GM18873 (cell line): ENCODE results near the gene PNMT.
"Not testable (repeated sequence)": the region's sequence is repeated elsewhere in the genome, so short reads cannot be mapped to it uniquely, and the experiment has no call there.

Experiments
- ATAC-seq: cut with Tn5 transposase; IDR thresholded peaks from one replicate; pipeline ENCODE4 v1.9.1; 2021; ENCODE audit warnings: mild to moderate bottlenecking, moderate library complexity, moderate number of reproducible peaks; ENCODE audit not compliant: unreplicated experiment, low FRiP score

Gene PNMT

DNA sequence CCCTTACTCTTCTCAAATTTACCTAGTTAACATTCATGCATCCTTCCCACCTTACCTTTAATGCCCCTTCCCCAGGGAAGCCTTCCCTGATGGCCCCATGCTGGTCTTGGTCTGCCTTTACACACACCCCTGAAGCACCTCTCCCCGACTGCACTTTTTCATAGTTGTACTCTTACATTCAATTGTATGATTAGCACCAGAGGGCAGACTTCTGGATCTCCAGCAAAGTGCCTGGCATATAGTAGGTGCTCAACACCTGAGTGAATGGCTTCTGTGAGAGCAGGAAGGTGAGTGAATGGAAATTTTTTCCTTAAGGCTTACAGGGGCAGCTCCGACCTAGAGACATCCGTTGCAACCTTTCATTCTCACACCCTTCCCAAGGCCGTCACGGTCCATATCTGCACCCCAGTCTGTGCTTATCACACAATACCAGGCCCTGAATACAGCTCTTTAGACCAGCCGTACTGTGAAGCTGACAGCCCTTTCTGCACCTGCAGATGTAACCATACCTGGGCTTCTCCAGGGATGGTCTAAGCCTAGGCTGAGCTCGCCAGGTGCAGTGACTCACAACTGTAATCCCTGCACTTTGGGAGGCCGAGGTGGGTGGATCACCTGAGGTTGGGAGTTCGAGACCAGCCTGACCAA is 15.2 kb downstream of the PNMT start:
- no peak for ATAC-seq

DNA sequence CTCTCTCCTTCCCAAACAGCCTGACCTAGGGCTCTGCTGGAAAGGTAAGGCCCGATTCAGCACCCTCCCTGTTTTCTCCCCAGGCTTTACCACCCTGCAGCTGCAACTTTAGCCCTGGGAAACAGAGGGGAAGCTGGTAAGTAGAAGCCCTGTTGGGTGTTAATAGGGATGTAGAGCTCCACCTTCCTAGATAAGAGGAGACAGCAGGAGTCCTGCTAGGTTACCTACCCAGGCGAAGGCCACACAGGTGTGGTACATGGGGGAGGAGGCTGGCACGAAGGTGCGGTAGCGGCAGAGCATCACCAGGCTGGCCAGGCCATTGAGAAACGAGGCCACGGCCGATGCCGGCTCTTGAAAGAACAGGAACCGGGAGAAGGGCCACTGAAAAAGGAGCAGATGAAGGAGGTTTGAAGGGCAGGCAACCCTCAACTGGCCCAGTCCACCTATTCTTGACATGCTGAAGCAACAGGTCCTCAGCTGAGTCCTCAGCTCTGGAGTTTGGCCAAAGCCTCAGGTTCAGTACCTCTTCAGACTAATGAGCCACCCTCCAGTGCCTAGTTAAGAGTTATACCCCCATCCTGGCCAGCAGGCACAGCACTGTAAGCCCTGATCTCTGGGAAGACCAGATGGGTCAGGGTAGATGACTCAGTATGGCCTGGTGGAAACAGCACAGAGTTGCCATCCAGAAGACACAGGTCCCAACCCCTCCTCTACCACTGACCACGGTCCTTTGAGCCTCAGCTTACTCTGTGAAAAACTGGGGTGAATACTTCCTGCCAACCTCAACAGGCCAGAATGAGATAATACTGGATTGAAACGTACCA is 16.3 kb downstream of the PNMT start:
- ATAC-seq = no peak

DNA sequence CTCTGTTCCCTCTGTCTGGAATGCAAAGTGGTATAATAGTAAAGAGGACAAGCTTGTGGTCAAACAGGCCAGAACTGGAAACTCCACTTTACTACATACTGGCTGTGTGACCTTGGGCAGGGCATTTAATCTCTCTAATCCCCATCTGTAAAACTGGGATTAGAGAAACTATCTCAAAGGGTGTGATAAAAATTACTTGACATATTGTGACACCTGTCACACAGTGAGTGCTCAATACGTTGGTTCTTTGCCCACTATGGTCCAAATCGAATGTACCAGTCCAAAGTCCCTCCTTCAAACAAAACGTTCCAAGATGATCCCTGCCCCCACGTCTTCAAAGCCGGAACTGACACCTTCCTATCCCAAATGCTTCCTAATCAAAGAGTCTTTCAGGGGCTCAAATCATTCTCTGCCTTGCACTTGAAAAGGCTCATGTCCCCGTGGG is 18.9 kb downstream of the PNMT start:
- no peak for ATAC-seq

DNA sequence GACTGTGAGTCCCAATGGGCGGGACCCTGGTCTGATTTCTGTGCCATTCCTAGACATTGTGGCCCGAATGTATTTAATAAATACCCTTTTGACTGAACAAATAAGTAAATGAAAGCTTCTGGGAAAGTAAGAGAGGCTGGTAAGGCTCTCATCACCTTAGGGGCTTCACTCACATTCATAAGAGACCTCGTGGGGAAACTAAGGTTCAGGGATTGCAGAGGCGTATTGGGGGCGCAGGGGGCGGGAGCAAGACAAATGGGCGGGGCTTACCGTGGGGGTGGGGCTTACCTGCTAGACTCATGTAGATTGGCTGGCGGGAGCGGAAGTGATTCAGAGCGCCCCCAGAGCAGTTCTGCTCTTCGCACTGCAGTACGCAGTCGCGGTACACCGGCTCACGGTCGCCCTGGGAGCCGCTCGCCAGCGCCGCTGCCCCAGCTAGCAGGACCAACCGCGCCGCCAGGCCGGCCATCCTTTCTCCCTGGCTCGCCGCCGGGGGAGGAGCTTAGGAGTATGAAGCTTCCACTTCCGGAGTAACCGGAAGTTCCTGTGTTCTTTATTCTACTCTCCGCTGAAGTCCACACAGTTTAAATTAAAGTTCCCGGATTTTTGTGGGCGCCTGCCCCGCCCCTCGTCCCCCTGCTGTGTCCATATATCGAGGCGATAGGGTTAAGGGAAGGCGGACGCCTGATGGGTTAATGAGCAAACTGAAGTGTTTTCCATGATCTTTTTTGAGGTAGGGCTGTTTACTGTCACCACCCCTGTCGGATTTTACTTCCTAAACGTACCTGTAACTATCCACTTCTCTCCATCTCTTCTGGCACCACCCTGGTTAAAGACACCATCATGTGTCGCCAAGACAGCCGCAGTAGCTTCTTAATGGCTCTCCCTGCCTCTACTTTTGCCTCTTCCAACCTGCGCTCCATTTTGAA is 19.6 kb downstream of the PNMT start, which contains the start of gene PGAP3:
Gene PGAP3 (minus strand): TSS at position 512 of the 929 bp plus-strand sequence. CDS start 43 bp downstream, at position 469.
- peak; percentile 70 for ATAC-seq

DNA sequence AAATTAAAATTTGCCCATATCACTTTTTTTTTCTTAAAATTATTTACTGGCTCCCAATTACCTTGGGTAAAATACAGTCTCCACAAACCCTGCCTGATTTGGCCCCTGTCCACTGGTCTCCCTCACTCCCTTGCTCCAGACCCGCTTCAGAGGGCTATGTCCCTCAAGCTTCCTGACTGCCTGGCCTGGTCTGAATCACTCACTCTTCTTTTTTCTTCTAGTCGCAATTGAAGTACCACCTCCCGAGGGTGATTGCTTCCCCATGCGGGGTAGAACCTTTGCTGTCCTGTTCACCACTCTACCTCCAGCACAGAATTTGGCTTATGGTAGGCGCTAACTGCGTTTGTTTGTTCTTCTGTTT is 20.2 kb downstream of the PNMT start:
- ATAC-seq = no peak

DNA sequence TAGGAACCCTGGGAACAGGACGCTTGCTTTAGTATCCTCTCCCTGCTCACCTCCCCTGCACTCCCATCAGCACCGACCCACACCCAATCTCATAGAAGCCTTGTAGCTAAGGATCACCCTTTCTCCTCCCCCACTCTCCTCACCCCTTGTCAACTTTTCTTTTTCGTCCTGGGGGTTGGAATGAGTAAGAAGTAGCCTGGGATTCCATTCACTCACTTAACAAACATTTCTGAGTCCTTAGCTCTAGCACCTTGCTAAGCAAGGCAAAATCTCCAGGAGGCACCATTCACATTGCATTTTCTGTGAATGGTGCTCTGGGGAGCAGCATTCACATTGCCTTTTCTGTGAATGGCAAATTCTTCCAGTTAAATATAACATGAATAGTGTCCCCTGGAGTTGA is 20.7 kb downstream of the PNMT start:
- no peak for ATAC-seq

DNA sequence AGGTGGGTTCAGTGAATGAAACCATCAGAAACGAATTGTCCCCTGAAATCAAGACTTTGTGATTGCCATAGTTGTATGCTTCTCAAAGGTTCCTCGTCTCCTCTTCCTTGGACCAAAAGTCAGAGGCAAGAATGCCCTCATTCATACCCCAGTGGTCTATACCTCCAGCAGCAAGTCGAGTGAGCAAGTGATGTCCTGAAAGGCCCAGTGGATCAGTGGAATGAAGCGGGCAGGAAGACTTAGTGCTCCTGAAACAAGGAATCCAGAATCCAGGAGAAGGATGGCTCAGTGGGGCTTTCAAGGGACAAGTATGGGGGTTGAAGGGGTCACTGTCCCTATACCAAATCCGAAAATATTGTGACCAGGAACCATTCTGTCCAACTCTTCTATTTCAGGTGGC is 26.3 kb downstream of the PNMT start:
- ATAC-seq = no peak

DNA sequence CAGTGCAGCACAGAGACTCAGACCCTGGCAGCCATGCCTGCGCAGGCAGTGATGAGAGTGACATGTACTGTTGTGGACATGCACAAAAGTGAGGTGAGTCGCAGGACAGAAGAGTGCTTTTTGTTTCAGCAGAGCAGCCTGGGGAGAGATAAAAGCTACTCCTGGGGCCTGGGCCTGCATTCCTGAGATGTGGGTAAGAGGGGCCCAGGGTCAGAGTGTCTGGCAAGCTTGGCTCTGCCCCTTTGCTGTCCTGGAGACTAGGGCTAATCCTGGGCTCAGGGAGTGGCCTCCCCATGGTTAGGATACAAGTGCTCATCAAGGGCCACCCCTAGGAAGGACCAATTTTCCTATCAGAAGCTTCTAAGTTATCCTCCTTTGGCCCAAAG is 26.8 kb downstream of the PNMT start:
- ATAC-seq = no peak

DNA sequence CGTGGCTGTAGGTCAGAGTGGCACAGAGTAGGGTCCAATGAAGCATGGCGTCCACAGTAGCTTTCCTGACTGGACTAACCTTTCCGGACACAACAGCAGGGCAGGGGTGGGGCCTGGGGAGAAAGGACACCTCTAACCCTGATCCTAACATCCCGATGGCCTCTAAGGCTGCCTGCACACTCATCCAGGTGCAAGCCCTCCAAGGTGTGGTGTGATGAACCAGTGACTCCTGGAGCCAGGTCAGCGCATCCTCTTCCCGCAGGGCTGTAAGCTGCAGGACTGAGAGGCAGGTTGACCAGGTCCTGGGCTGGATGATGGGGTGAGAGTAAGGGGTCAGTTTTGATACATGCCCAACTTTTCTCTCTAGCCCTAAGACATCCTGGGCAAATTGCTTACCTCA is 28.5 kb downstream of the PNMT start:
- ATAC-seq = no peak

DNA sequence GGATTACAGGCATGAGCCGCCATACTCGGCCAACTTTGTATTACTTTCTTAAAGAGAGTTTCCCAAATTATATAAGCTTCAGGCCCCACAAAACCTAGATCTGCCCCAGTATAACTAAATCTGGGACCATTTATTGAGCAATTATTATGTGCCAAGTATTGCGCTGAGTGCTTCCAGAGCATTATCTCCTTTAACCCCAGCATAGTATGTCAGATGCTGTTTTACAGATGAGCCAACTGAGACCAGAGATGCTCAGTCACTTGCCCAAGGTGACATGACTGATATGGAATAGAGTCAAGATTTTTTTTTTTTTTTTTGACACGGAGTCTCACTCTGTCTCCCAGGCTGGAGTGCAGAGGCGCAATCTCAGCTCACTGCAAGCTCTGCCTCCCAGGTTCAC is 29.7 kb downstream of the PNMT start:
- no peak for ATAC-seq

DNA sequence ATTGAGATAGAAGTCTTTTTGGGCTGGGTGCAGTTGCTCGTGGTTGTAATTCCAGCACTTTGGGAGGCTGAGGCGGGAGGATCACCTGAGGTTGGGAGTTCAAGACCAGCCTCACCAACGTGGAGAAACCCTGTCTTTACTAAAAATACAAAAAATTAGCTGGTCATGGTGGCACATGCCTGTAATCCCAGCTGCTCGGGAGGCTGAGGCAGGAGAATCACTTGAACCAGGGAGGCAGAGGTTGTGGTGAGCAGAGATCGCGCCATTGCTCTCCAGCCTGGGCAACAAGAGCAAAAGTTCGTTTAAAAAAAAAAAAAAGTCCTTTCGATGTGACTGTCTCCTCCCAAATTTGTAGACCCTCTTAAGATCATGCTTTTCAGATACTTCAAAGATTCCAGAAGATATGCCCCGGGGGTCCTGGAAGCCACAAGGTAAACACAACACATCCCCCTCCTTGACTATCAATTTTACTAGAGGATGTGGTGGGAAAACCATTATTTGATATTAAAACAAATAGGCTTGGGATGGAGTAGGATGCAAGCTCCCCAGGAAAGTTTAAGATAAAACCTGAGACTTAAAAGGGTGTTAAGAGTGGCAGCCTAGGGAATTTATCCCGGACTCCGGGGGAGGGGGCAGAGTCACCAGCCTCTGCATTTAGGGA is 31.0 kb downstream of the PNMT start:
- ATAC-seq = not testable (repeated sequence)

DNA sequence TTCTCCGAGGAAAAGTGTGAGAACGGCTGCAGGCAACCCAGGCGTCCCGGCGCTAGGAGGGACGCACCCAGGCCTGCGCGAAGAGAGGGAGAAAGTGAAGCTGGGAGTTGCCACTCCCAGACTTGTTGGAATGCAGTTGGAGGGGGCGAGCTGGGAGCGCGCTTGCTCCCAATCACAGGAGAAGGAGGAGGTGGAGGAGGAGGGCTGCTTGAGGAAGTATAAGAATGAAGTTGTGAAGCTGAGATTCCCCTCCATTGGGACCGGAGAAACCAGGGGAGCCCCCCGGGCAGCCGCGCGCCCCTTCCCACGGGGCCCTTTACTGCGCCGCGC is 31.5 kb downstream of the PNMT start, which contains the start of gene ERBB2:
Gene ERBB2 (plus strand): TSS at position 247 of the 330 bp plus-strand sequence. CDS start 175 bp downstream, outside the sequence.
- no peak for ATAC-seq

DNA sequence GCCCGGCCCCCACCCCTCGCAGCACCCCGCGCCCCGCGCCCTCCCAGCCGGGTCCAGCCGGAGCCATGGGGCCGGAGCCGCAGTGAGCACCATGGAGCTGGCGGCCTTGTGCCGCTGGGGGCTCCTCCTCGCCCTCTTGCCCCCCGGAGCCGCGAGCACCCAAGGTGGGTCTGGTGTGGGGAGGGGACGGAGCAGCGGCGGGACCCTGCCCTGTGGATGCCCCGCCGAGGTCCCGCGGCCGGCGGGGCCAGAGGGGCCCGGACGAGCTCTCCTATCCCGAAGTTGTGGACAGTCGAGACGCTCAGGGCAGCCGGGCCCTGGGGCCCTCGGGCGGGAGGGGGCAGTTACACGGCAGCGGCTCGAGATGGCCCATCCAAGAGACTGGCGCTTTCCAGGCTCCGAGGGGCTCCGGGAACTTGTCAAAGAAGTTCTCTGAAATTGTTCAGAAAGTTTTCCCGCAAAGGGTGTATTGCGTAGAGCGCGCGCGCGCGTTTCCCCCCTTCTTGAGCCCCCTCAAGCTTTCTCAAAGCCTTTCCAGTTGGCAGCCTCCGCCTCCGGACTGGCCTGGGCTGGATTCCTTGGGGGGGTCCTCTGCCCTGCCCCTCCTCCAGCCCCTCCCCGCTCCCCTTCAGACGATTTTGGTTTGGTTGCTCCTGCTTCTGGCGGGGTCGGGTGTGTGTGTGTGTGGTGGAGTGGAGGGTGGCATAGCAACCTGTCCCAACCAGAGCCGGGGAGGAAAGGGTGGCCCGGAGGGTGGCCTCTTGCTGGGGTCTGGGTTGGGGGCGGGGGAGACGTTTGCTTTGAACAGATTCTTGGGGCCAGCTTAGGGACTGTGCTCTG is 32.1 kb downstream of the PNMT start:
- ATAC-seq = no peak

DNA sequence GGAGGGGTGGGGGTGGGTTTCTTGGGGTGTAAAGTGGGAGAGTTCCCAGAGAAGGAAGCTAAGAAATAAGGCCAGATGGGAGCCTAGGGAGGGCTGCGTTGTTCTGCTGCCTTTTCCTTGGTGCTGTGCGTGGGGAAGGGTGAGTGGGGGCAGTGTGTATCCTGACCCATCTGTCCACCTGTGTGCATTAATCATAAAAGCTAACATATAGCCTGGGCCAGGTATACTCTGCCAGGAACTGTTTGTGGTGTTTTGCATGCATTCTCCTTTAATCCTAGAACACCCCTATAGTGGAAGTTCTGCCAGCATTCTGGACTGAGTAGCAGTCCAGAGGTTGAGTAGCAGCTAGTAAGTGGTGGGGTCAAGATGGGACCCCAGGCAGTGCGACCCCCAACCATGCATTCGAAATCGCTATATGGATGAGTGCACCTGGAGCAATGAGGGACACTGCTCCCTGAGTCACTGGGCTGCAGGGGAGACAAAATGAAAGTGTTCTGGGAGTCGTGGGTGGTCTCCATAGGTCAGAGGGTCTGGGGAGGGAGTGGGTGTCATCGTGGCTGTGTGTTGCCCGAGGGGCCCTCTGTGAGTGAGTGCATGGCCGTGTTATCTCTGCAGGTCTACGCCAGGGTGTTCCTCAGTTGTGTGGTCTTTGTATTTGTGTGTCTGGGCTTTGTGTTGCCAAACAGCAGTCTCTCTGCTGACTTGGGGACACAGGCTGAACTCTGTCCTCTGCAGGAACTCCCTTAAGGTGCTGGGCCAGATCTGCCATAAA is 32.9 kb downstream of the PNMT start:
- ATAC-seq = no peak

DNA sequence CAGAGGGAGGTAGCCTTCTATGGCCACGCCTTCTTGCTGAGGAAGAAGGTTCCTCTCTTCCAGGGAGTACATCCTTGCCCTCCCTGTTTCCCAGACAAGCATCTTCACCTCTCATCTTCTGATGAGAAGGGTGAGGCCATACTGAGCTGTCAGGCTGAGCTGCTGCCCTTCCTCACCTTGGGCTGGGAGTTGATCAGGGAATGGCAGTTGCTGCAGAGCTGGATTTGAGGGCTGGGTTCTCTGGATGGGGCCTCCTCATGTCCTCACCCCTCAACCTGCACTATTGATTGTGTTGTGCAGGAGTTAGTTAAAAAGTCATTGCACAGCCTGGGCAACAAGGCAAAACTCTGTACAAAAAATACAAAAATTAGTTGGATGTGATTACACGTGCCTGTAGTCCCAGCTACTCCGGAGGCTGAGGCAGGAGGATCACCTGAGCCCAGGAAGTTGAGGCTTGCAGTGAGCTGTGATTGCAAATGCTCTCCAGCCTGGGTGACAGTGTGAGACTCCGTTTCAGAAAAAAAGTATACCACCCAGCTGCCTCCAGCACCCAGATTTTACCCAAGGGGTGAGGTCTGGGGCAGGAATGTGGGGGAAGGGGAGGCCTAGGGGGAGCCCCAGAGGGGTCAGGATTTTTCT is 33.6 kb downstream of the PNMT start:
- ATAC-seq = no peak

DNA sequence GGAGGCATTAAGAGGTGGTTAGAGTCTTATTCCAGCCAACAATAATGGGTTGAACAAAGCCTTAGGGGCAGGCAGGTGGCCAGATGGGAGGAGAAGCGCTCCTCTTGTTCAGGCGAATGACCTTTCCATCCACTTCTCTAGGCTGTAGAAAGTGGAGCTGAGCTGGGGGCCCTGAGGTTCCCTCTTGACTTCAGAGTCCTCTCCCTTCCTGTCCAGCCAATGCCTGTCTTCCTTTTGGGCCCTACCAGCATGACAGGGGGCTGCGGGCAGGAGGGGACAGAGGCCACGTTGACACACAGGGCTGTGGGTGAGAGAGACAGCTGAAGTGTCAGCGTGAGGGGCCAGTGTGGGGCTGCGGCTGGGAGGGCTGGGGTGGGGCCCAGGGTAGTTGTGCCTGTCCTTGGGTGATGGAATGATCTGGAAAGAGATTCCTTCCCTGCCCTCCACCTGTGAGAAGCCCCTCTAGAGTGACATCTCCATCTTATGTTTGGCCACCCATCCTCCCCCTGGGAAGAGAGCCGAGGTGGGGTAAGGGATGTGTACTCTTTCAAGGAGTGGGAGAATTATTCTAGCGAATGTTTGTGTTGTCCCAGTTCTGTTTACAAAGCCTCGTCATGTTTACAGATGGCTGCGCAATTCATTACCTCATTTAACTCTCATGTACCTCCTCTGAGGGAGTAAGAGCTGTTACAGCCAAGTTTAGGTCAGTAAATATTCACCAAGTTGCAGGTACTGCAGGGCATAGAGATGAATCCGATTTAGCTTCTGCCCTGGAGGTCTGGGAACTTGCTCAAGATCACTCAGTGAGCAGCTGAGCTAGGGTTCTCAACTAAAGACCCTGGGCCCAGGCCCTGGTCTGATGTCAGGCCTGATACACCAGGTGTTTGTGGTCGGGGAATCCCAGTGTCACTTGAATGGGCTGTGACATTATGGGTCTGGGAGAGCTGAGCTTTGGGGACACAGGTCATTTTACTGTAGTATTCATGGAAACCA is 34.9 kb downstream of the PNMT start:
- no peak for ATAC-seq

DNA sequence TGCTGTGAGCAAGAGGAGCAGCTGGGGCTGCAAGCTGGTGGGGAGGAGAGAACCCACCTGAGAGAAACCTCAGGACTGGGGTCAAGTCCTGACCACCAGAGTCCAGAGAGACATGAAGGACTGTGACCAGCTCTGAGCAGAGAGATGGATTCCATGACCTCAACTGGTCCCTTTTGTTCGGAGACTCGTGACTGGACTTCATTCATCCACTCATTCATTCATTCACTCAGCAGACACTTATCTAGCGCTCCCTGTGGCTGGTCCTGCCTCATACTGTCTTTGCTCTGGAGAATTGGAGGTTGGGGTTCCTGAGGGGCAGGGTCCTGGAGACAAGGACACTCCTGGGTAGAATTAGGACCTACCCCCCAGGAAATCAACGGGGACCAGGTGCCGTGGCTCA is 35.7 kb downstream of the PNMT start:
- ATAC-seq = no peak
